Activated CD8-positive, alpha-beta memory T cell treated with anti-CD3 and anti-CD28 coated beads, Interleukin-2, amount 50 U/mL, for 4 hours (primary cell): ENCODE results near the gene TJP1.
"Not testable (repeated sequence)": the region's sequence is repeated elsewhere in the genome, so short reads cannot be mapped to it uniquely, and the experiment has no call there.

Source experiments
- DNase-seq: peaks from one replicate; pipeline ENCODE4 v3.0.0-alpha.2; 2020

Gene TJP1

DNA sequence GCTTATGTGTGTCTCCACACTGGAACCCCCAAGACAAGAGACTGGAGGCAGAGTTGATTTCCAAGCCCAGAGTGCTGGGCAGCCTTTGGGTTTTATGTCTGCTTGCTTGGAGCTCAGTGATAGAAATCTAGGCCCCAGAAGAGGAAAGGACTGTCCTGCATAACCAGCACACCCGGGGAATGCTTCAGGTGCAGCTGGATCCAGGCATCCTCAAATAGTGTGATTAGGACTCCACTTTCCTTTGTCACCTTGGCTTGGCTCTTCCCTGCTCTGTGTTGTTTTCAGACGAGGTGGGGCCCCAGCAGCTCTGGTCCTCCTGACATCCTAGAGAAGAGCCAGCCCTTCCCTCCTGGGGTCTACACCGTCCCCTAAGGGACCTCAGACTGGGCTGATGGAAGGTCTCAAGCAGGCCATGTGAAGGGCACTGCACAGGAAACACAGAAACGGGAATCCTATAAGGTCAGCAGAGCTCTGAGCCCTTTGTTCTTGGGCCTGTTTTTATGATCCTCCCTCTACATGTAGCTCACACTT, 143.7 kb downstream of the TJP1 start:
- no peak for DNase-seq

DNA sequence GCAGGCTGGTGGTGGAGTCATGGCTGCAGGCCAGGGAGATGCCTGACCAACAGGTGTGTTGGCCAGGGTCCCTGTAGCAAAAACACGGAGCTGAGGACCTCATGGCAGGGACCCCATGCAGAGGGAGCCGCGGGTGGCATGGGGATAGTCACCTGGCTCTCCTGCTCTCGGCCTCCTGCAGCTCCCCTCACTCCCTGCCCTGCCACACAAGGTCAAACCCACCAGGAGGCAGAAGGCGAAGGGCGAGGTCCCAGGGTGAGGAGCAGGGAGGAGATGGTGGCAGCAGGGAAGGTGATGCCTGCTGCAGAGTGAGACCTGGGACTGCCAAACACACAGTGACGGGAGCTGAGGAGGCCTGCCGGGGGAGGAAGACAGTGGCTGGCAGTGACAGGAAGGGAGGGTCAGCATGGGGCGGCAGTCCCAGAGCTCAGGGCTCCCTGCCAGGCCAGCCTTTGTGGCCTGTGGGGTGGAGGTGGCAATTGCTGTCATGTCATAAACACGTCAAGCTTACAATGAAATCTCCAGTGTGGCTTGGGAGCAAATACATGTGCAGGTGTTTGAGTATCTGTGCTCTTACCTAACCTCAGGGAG, 144.3 kb downstream of the TJP1 start:
- DNase-seq = no peak

DNA sequence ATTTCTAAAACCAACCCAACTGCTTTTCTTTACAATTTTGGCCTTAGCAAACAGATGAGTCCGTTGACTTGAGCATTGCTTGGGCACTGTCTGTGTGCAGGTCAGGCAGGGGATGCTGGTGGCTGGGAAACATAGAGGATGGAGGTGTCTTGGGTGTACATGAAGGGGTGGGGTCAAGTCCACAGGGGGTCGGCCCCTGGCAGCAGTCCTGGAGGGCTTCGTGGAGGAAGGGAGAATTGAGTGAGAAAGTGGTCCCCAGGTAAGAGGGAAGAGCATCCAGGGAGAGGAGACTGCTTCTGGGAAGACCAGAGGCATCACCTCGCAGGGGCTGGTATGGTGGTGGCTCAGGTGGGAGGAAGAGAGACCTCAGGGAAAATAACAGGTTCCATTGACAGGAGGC, 144.8 kb downstream of the TJP1 start:
- DNase-seq = no peak

DNA sequence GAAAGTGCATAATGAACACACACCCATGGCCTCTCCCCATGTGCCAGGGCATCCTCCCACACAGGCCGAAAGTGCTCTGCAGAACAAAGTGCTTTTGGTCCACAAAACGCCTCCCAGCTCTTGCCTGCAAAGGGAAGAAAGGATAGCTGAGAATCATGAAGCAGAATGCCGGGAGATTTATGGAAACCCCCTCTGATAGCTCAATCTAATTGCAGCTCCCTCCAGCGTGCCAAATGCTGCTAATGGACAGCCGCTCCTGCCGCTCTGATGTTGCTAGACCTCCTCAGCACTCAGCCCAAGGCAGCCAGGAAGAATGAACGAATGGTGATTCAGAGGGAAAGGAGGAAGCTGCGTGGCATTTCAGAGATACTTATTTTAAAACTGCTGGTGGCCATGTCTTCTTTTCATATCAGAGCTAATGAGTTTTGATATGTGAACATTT, 145.3 kb downstream of the TJP1 start:
- no peak for DNase-seq

GRCh38 chr15:29676374-29676960, 145.8 kb downstream of the TJP1 start:
- DNase-seq = not testable (repeated sequence)

DNA sequence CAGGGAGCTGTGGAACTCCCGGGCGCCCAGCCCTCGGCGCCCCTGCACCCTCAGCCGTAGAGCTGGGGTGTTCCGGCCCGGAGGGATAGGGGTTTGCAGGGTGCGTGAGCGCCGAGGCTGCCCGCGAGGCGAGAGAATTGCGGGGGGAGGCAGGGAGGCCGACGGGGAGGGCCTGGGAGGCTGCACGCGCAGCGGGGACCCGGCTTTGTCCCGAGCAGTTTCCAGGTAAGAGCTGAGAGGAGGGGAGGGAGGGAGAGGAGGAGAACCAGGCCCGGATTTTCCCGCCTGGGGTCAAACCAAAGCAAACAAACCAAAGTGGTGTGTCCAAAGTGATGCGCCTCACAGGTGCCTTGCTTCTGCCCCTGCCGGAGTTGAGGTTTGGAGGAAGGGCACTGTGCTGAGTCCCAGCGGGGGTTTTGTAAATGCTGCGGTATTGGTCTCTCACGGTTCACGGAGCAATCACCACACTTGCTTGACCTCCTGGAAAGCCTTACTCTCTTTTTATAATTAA, 146.4 kb downstream of the TJP1 start:
- no peak for DNase-seq

DNA sequence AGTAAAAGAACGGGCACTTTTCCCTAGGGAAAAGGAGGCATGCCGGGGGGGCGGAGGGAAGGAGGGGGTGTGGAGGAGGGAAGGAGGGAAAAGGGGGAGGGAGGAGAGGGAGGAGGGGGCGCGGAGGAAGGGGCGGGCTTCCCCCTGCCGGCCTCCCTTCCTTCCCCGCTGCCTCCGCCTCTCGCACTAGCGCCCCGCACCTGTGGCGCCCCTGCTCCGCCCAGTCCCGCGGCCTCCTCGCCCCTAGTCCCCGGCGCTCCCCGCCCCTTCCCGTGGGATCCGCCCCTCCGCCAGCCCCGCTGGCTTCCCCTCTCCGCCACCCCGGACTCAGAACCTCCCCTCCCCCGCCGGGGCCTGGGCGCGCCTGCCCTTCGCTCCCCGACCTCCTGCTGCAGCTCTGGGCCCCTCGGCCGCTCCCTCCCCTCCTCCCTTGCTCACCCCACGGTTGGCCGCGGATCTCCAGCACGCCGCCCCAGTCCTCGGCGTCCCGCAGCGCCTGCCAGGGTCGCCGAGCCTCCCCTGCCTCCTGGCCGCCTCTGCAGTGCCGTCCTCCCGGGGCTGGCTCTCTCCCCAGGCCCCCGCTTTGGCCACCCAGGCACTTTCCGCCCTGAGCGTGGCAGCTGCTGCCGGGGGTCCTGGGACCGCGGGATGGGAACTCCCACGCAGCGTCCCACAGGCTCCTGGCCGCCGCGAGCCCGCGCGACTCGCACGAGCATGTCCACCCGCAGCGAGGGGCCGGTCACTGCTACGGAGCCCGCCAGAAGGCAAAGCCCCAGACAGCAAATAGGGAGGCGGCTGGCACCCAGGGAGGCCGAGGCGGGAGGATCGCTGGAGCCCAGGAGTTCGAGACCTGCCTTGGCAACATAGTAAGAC, 147.4 kb downstream of the TJP1 start:
- no peak for DNase-seq

DNA sequence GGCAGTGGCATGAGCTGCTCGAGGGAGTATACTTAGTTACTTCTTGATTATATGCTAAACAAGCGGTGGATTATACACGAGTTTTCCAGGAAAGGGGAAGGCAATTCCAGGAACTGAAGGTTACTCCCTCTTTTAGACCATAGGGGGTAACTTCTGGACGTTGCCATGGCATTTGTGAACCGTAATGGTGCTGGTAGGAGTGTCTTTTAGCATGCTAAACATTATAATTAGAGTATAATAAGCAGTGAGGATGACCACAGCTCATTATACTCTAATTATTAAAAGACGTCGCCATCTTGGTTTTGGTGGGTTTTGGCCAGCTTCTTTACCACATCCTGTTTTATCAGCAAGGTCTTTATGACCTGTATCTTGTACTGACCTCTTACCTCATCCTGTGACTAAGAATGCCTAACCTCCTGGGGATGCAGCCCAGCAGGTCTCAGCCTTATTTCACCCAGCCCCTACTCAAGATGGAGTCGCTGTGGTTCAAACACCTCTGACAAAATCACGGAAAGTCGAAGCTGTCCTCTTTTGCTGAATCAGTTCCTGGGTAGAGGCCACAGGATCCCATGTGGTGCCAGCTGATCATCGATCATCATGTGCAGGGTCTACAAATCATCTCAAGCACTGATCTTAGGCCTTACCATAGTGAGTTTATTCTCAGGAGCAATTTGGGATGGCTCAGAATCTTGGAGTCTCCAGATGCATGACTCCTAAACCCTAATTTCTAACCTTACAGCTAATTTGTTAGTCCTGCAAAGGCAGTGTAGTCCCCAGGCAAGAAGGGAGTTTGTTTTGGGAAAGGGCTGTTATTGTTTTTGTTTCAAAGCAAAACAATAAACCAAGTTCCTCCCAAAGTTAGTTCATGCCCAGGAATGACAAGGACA, 149.1 kb downstream of the TJP1 start:
- no peak for DNase-seq

DNA sequence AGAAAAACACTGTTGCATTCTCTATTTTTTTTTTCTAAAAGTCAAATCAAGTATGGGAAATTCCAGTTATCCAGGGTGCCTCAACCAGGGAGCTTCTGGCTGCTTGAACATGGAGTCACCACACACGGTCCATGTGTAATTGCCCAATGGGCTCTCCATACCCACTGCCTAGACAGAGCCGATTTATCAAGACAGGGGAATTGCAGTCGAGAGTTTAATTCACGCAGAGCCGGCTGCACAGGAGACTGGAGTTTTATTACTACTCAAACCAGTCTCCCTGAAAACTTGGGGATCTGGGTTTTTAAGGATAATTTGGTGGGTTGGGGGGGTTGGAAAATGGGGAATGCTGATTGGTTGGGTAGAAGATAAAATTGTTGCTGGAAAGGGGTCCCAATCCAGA, 149.8 kb downstream of the TJP1 start:
- DNase-seq = no peak

DNA sequence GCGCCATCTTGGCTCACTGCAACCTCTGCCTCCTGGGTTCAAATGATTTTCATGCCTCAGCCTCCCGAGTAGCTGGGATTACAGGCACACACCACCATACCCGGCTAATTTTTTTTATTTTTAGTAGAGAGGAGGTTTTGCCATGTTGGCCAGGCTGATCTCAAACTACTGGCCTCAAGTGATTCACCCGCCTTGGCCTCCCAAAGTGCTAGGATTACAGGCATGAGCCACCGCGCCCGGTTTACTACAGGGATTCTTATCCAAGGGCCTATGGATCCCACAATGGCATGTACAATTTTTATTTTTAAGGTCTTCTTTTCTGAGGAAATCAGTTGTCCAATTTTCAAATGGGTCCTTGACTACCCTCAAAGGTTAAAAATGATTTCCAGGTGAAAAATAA, 150.2 kb downstream of the TJP1 start:
- not testable (repeated sequence) for DNase-seq

DNA sequence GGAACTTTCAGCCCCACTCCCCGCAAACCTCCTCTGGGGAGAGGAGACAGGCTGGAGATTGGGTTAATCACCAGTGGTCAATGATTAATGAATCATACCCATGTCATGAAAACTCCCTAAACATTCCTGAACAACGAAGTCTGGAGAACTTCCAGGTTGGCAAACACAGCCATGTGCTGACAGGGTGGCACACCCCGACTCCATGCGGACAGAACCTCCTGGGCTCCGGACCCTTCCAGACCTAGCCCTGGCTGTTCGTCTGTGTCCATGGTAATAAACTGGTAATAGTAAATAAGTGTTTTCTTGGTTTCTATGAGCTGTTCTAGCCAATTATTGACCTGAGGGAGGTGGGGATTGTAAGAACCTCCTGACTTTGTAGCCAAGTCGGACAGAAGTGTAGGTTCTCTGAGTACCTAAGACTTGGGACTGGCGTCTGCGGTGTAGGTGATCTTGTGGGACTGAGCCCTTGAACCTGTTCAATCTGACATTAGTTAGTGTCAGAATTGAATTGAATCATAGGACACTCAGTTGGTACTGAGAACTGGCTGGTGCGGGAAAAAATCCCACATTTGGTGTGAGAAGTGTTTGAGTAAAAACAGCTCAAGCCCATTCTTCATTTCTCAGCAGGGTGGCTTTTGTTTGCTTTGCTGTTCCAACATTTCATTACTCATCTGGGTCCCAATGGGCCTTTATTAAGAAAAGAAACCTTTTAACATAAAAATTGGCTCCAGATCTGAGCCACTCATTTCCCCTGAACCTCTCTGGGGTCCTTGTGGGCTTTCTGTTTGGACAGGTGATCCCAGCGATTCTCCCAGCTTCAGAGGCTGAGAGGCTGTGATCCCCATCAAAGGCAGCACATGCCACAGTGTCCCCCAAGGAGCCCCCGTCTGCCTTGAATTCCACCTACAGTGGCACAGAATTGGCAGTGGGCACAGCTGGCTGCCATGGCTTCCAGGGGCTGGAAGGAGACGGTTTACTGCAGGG, 151.0 kb downstream of the TJP1 start:
- DNase-seq = no peak

DNA sequence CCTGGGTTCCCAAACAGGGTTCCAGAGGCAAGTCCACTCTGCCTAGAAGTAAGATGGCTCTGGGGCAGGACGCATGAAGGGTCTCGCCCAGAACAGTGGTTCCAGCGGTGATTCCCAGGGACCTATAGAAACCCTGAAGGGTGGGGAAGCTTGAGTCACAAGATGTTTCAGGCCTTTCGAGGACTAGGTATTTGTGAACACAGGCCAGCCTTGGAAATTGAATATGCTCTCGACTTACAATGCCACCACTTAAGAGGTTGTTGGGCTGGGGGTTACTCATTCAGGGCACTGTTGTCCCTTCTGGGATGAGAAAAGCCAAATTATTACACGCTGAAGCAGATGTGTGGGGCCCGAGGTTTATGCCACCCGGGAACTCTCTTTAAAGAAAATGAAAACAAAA, 152.0 kb downstream of the TJP1 start:
- DNase-seq = no peak

DNA sequence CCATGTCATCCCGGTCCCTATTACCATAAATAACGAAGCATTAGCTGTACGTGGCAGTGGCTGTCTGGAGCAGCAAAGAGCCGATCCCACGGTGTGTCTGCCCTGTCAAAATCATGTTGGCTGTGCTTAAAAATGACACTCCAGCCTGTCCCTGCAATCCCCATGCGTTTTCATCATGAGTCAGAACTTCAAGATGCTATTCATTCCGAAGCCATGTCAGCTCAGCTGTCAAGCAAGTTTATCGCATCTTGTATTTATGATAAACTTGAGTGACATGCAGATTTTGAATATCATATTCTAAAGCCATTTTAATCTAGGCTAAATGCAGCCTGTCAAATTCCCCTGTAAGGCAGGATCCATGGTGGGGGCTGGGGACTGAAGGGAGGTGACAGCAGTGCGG, 152.4 kb downstream of the TJP1 start:
- no peak for DNase-seq

DNA sequence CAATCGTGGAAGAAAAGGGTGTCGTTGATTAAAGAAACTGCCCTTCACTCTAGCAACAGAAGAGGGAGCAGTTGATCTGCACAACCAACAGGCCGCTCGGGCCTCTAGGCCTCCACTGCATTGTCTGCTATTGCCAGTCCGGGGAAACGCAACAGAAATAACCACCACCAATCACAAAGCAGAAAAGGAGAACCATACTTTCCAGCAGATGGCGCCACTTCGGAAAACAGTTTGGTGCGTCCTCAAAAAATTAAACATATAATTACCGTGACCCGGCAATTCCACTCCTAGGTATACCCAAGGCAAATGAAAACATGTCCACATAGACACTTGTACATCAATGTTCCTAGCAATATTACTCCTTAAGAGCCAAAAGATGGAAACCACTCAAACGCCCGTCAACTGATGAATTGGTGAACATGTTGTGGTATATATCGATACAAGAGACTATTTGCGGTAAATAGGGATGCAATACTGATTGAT, 154.1 kb downstream of the TJP1 start:
- DNase-seq = no peak

DNA sequence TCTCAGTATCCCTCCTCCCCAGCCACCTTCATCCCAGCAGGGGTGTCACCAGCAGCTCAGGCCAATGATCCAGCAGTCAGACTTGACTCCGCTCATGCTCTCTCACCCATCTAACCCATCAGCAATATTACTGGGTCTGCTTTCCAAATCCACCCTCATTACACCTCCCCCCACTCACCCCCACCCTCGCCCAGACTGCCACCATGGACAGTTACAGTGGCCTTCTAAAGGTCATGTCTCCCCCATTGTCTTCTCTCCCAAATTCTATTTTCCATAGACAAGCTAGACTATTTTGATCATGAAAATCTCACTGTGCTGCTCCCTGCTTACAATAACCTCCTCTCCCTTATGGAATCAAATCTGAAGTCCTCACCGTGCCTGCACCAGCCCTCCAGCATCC, 156.0 kb downstream of the TJP1 start:
- no peak for DNase-seq

GRCh38 chr15:29665444-29666003, 156.7 kb downstream of the TJP1 start:
- no peak for DNase-seq

DNA sequence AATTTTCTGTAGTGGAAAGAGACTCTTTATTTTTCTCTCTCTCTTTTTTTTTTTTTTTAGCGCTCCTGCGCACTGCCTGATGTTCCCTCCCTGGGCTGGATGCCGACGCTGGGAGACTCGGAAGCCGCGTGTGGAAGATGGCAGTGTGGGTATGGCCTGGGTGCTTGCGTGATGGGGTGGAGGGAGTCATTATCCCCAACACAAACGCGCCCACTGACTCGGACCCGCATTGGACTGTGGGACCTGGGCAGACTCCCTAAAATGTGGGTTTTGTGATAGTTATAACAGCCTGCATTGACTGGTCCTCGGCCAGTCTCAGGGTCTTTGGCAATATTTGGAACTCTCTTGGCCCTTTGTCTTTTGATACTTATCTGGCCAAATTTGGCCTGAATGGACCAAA, 157.9 kb downstream of the TJP1 start:
- DNase-seq = no peak

DNA sequence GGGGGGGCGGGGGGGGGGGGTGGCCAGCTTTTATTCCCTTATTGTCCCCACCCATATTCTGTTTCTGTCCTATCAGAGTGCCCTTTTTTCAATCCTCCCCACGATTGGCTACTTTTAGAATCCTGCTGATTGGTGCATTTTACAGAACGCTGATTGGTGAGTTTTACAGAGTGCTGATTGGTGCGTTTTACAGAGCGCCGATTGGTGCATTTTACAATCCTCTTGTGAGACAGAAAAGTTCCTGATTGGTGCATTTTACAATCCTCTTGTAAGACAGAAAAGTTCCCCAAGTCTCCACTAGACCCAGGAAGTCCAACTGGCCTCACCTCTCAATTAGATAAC, 164.8 kb downstream of the TJP1 start:
- not testable (repeated sequence) for DNase-seq

GRCh38 chr15:29656636-29657475, 165.4 kb downstream of the TJP1 start:
- no peak for DNase-seq

DNA sequence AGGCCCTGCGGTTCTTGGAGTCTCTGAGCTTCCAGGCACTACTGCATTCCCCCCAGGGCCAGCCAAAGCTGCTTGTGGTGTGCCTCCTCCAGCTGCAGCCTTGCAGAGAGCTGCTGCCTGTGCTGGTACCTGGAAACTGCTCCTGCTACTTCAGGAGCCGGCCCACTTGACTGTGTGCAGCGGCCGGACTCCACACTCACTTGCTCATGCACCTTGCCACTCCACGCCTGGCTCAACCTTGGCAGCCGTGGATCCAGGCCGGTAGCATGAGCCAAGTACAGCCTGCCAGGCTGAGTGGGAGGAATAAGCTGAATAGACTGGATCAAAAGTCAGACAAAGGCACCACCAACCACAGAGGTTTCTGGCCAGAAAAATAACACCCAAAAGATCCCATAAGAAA, 169.7 kb downstream of the TJP1 start:
- no peak for DNase-seq
